Smooth muscle cell (in vitro differentiated cells): Measurements from ENCODE around the gene HOXD13. TPM values are rescaled to one million over a fixed set of nuclear protein-coding genes. Genes with fewer than 3 reads are reported as not detected.

Experiments used
- DNase-seq: peaks from one replicate; lab custom pipeline; 2025; ENCODE audit not compliant: unreplicated experiment; lab: John Stamatoyannopoulos, UW
- H2AFZ ChIP-seq: fragments of 200-600 bp; sonication (generic); 2 replicates; pipeline ENCODE4 v1.6.0; 2016; ENCODE audit warnings: antibody characterized with exemption, low read depth, mild to moderate bottlenecking
- H3F3A ChIP-seq: fragments of 200-600 bp; sonication (generic); 2 replicates; pipeline ENCODE4 v1.6.0; 2017; ENCODE audit warnings: antibody characterized with exemption, low read depth
- H3K27ac ChIP-seq: fragments of 200-600 bp; sonication (generic); 2 replicates; pipeline ENCODE4 v1.5.1; 2016; ENCODE audit warnings: low read depth, mild to moderate bottlenecking
- H3K27me3 ChIP-seq: fragments of 200-600 bp; sonication (generic); 2 replicates; pipeline ENCODE4 v1.6.1; 2016; ENCODE audit warnings: low read depth, mild to moderate bottlenecking
- H3K36me3 ChIP-seq: fragments of 200-600 bp; sonication (generic); 2 replicates; pipeline ENCODE4 v1.5.1; 2016; ENCODE audit warnings: low read depth
- H3K4me1 ChIP-seq: fragments of 200-600 bp; sonication (generic); 2 replicates; pipeline ENCODE4 v1.5.1; 2016; ENCODE audit warnings: low read depth
- H3K4me2 ChIP-seq: fragments of 200-600 bp; sonication (generic); 2 replicates; pipeline ENCODE4 v1.6.0; 2016; ENCODE audit warnings: mild to moderate bottlenecking
- H3K4me3 ChIP-seq: fragments of 200-600 bp; sonication (generic); 2 replicates; pipeline ENCODE4 v1.5.1; 2016; ENCODE audit warnings: mild to moderate bottlenecking
- H3K79me2 ChIP-seq: fragments of 200-600 bp; sonication (generic); 2 replicates; pipeline ENCODE4 v1.6.0; 2016; ENCODE audit warnings: low read depth, mild to moderate bottlenecking
- H3K9ac ChIP-seq: fragments of 200-600 bp; sonication (generic); 2 replicates; pipeline ENCODE4 v1.6.0; 2016; ENCODE audit warnings: low read depth
- H3K9me3 ChIP-seq: fragments of 200-600 bp; sonication (generic); replicated peaks from 2 replicates; pipeline ENCODE4 v1.5.1; 2016; ENCODE audit warnings: low read depth
- H4K20me1 ChIP-seq: fragments of 200-600 bp; sonication (generic); 2 replicates; pipeline ENCODE4 v1.6.0; 2016; ENCODE audit warnings: low read depth
- CTCF ChIP-seq: fragments of 200-600 bp; sonication (generic); IDR thresholded peaks from 2 replicates; pipeline ENCODE4 v1.5.1; 2017; ENCODE audit warnings: borderline replicate concordance, mild to moderate bottlenecking, antibody characterized with exemption; ENCODE audit not compliant: insufficient read depth, poor library complexity, severe bottlenecking
- WGBS: methylation state at CpG from one replicate; pipeline ENCODE4 v1.1.7; 2016; ENCODE audit warnings: low lambda C conversion rate; 5-methylcytosine and 5-hydroxymethylcytosine counted together
- polyA plus RNA-seq: library from polyadenylated mRNA; unstranded; fragments of >200 nt; fragmentation: Nextera tagmentation; extraction: Ambion mirVana; gene quantifications from 2 replicates; pipeline ENCODE4 v1.2.1, GENCODE V29; 2016
- total RNA-seq: library from RNA; depleted of rRNA; stranded (reverse); fragments of >200 nt; gene quantifications from 2 replicates; pipeline ENCODE4 v1.2.3, GENCODE V29; 2014

The HOXD13 gene
- total and polyA plus RNA-seq, 2 experiments from 2014 or later = 0.31 to 1.9 TPM

GRCh38 chr2:176109946-176110345 lies 17.4 kb downstream of the HOXD13 start:
- no peak overlapping the region for H3K4me2 ChIP-seq

GRCh38 chr2:176110415-176111308 lies 18.1 kb downstream of the HOXD13 start:
- Histone ChIP-seq H2AFZ (no peak overlapping the region), H3K4me2 (no peak overlapping the region), H3K27me3 (peaks cover 96% of the 10 kb centered on the region), H3F3A (no peaks in the 10 kb centered on the region), H3K9me3 (no peaks in the 10 kb centered on the region), H3K4me1 (no peaks in the 10 kb centered on the region), H3K4me3 (no peak overlapping the region), H3K79me2 (peaks cover 27% of the 10 kb centered on the region), H4K20me1 (peaks cover 87% of the 10 kb centered on the region), H3K9ac (no peak overlapping the region), H3K27ac (no peak overlapping the region), H3K36me3 (no peaks in the 10 kb centered on the region)
- WGBS = 50% methylated on average over 7 of the region's 7 CpGs
- no peak for TF ChIP-seq CTCF
- DNase-seq = no peak

More at GRCh38 chr2:176109946-176110345, 17.4 kb downstream of the HOXD13 start:
- no peaks in the 10 kb centered on the region for H3F3A ChIP-seq
- H3K9ac ChIP-seq = no peak overlapping the region
- peaks cover 29% of the 10 kb centered on the region for H3K79me2 ChIP-seq
- TF ChIP-seq CTCF = no peak
- H3K9me3 ChIP-seq = no peaks in the 10 kb centered on the region
- WGBS = 71% methylated on average over 4 of the region's 4 CpGs
- no peak overlapping the region for H3K4me3 ChIP-seq
- DNase-seq = no peak
- H4K20me1 ChIP-seq = peaks cover 80% of the 10 kb centered on the region
- no peak overlapping the region for H3K27ac ChIP-seq
- H3K36me3 ChIP-seq = no peaks in the 10 kb centered on the region
- no peaks in the 10 kb centered on the region for H3K4me1 ChIP-seq
- H2AFZ ChIP-seq = no peak overlapping the region
- peaks cover 96% of the 10 kb centered on the region for H3K27me3 ChIP-seq

- Histone ChIP-seq H4K20me1 (peaks cover 94% of the 10 kb centered on the region), H2AFZ (no peak overlapping the region), H3K27ac (no peak overlapping the region), H3K4me2 (no peak overlapping the region), H3K27me3 (peaks cover 96% of the 10 kb centered on the region), H3K36me3 (no peaks in the 10 kb centered on the region), H3K79me2 (peaks cover 21% of the 10 kb centered on the region), H3K9me3 (no peaks in the 10 kb centered on the region), H3F3A (no peaks in the 10 kb centered on the region), H3K4me1 (no peaks in the 10 kb centered on the region), H3K9ac (no peak overlapping the region), H3K4me3 (peak overlapping the region; percentile 13)
- TF ChIP-seq CTCF = peak; percentile 64
- DNase-seq = no peak
- 15% methylated on average over 16 of the region's 16 CpGs for WGBS
These were observed 18.8 kb downstream of the HOXD13 start for GRCh38 chr2:176111309-176111663.
